Measurements from ENCODE around the gene DCTN2. TPM values are rescaled to one million over a fixed set of nuclear protein-coding genes. Genes with fewer than 3 reads are reported as not detected.

DCTN2 gene
- total and polyA plus RNA-seq, 5 experiments from 2014 or later, result 60.6 to 70.5 (median 67.8) TPM

GRCh38 chr12:57553343-57554202 lies 6.6 kb upstream of the DCTN2 start:
- DNase-seq (no peak), ATAC-seq (no peak)
- H3K27me3 Mint-ChIP-seq, result peaks cover 0 to 18% (median 0%) of the 10 kb centered on the region in 5 donors
- H3K4me1 Mint-ChIP-seq, result peaks cover 8 to 19% (median 17%) of the 10 kb centered on the region in 4 donors
- POLR2A ChIA-PET, result no interaction called here
- no peaks in the 10 kb centered on the region for H3K9me3 Mint-ChIP-seq
- no peak overlapping the region for H3K4me3 Mint-ChIP-seq
- H3K36me3 Mint-ChIP-seq, result no peaks in the 10 kb centered on the region
- H3K27ac Mint-ChIP-seq, result no peak overlapping the region

- POLR2A ChIA-PET, result interaction anchor here (0.6 kb wide), 1 partner anchor 129 kb away, joined by 3 read pairs; no protein-coding TSS in a partner anchor
Measured at GRCh38 chr12:57552835-57553313, 5.9 kb upstream of the DCTN2 start.

GRCh38 chr12:57552306-57552651 lies 5.3 kb upstream of the DCTN2 start:
- POLR2A ChIA-PET, result interaction anchor here (0.6 kb wide), 1 partner anchor 129 kb away, joined by 3 read pairs; no protein-coding TSS in a partner anchor
- Mint-ChIP-seq H3K27me3 (peaks cover 0 to 18% (median 0%) of the 10 kb centered on the region in 5 donors), H3K4me1 (peaks cover 9 to 24% (median 23%) of the 10 kb centered on the region in 4 donors), H3K9me3 (no peaks in the 10 kb centered on the region), H3K36me3 (no peaks in the 10 kb centered on the region), H3K27ac (no peak overlapping the region), H3K4me3 (no peak overlapping the region)
- ATAC-seq (no peak), DNase-seq (no peak)

More at GRCh38 chr12:57552835-57553313, 5.9 kb upstream of the DCTN2 start:
- Mint-ChIP-seq H3K9me3 (no peaks in the 10 kb centered on the region), H3K4me1 (peaks cover 8 to 19% (median 17%) of the 10 kb centered on the region in 4 donors), H3K36me3 (no peaks in the 10 kb centered on the region), H3K4me3 (no peak overlapping the region), H3K27ac (no peak overlapping the region), H3K27me3 (peaks cover 0 to 18% (median 0%) of the 10 kb centered on the region in 5 donors)
- no peak for DNase-seq
- ATAC-seq, result no peak

GRCh38 chr12:57551637-57552305 lies 4.8 kb upstream of the DCTN2 start:
- no peak for ATAC-seq
- H3K36me3 Mint-ChIP-seq, result no peaks in the 10 kb centered on the region
- DNase-seq, result no peak
- peak overlapping the region in 6 of 10 donors; percentile 7 to 72 (median 42) for H3K27ac Mint-ChIP-seq
- POLR2A ChIA-PET, result no interaction called here
- no peaks in the 10 kb centered on the region for H3K9me3 Mint-ChIP-seq
- H3K4me1 Mint-ChIP-seq, result peaks cover 12 to 29% (median 26%) of the 10 kb centered on the region in 4 donors
- H3K4me3 Mint-ChIP-seq, result peak overlapping the region in 5 of 10 donors; percentile 9 to 85 (median 31)
- H3K27me3 Mint-ChIP-seq, result peaks cover 0 to 18% (median 0%) of the 10 kb centered on the region in 5 donors

GRCh38 chr12:57550641-57551549 lies 3.9 kb upstream of the DCTN2 start:
- ATAC-seq, result no peak
- Mint-ChIP-seq H3K9me3 (no peaks in the 10 kb centered on the region), H3K36me3 (no peaks in the 10 kb centered on the region), H3K27me3 (peaks cover 0 to 18% (median 0%) of the 10 kb centered on the region in 5 donors), H3K4me1 (peaks cover 19 to 38% (median 33%) of the 10 kb centered on the region in 4 donors), H3K27ac (peak overlapping the region in 8 of 10 donors; percentile 7 to 86 (median 48)), H3K4me3 (peak overlapping the region; percentile 67 to 85 (median 79))
- no peak for DNase-seq
- POLR2A ChIA-PET, result no interaction called here

GRCh38 chr12:57549909-57550640 lies 3.1 kb upstream of the DCTN2 start, which contains the start of gene KIF5A:
TSS of gene KIF5A (plus strand) at chr12:57550044. CDS start at chr12:57550272, 228 bp downstream.
- Mint-ChIP-seq H3K9me3 (no peaks in the 10 kb centered on the region), H3K36me3 (no peaks in the 10 kb centered on the region), H3K27me3 (peaks cover 0 to 18% (median 0%) of the 10 kb centered on the region in 5 donors), H3K27ac (peak within 1 kb of the TSS in 8 of 10 donors; percentile 47 to 86 (median 66)), H3K4me1 (peaks cover 22 to 46% (median 41%) of the 10 kb centered on the region in 4 donors), H3K4me3 (peak within 1 kb of the TSS; percentile 74 to 85 (median 80))
- peak; percentile 54 to 68 for ATAC-seq
- POLR2A ChIA-PET, result interaction anchor here (0.5 kb wide), 1 partner anchor 36 kb away, joined by 5 read pairs; no protein-coding TSS in a partner anchor
- peak; percentile 31 to 75 (median 58) for DNase-seq

- Mint-ChIP-seq H3K9me3 (no peaks in the 10 kb centered on the region), H3K27me3 (peaks cover 0 to 18% (median 0%) of the 10 kb centered on the region in 5 donors), H3K36me3 (no peaks in the 10 kb centered on the region), H3K4me1 (peaks cover 24 to 52% (median 46%) of the 10 kb centered on the region in 4 donors), H3K27ac (peak overlapping the region in 6 of 10 donors; percentile 43 to 71 (median 62)), H3K4me3 (peak overlapping the region; percentile 68 to 85 (median 78))
- no peak for DNase-seq
- ATAC-seq, result no peak
- POLR2A ChIA-PET, result interaction anchor here (0.5 to 0.7 kb wide), 3 partner anchors 35 to 1381 kb away, joined by 3 to 5 read pairs (median 4); no protein-coding TSS in a partner anchor
Measured at GRCh38 chr12:57549203-57549908, 2.4 kb upstream of the DCTN2 start.

- ATAC-seq, result no peak
- Mint-ChIP-seq H3K4me3 (peak overlapping the region in 8 of 10 donors; percentile 13 to 78 (median 45)), H3K27me3 (peaks cover 0 to 18% (median 0%) of the 10 kb centered on the region in 5 donors), H3K27ac (peak overlapping the region in 2 of 10 donors; percentile 47 to 48), H3K4me1 (peaks cover 28 to 59% (median 53%) of the 10 kb centered on the region in 4 donors), H3K36me3 (no peaks in the 10 kb centered on the region), H3K9me3 (no peaks in the 10 kb centered on the region)
- no peak for DNase-seq
- POLR2A ChIA-PET, result interaction anchor here (0.7 kb wide), 2 partner anchors 22 to 68 kb away, joined by 3 to 4 read pairs; no protein-coding TSS in a partner anchor
Measured at GRCh38 chr12:57548488-57548887, 1.5 kb upstream of the DCTN2 start.

GRCh38 chr12:57548013-57548315 lies 972 bp upstream of the DCTN2 start:
- H3K4me1 Mint-ChIP-seq, result peaks cover 29 to 61% (median 55%) of the 10 kb centered on the region in 4 donors
- DNase-seq (no peak), ATAC-seq (no peak)
- POLR2A ChIA-PET, result no interaction called here
- H3K4me3 Mint-ChIP-seq, result peak overlapping the region in 4 of 10 donors; percentile 78 to 97 (median 96)
- H3K27ac Mint-ChIP-seq, result peak overlapping the region in 1 of 10 donors; percentile 98
- H3K27me3 Mint-ChIP-seq, result peaks cover 0 to 14% (median 0%) of the 10 kb centered on the region in 5 donors
- no peaks in the 10 kb centered on the region for H3K9me3 Mint-ChIP-seq
- H3K36me3 Mint-ChIP-seq, result no peaks in the 10 kb centered on the region

GRCh38 chr12:57547288-57548012 lies 458 bp upstream of the DCTN2 start:
- Mint-ChIP-seq H3K4me3 (peak overlapping the region; percentile 91 to 99 (median 97)), H3K4me1 (peaks cover 29 to 61% (median 57%) of the 10 kb centered on the region in 4 donors), H3K27me3 (peaks cover 0 to 14% (median 0%) of the 10 kb centered on the region in 5 donors), H3K27ac (peak overlapping the region; percentile 75 to 98 (median 94)), H3K36me3 (no peaks in the 10 kb centered on the region), H3K9me3 (no peaks in the 10 kb centered on the region)
- DNase-seq, result no peak
- POLR2A ChIA-PET, result interaction anchor here (0.5 to 2.4 kb wide), 4 partner anchors 8 to 27 kb away, joined by 3 to 12 read pairs (median 4); partner anchors contain the start of gene DDIT3
- ATAC-seq, result no peak

All from naive thymus-derived CD8-positive, alpha-beta T cell (primary cell).